ENCODE results near the gene MAOB. TPM values are rescaled to one million over a fixed set of nuclear protein-coding genes. Genes with fewer than 3 reads are reported as not detected.

The MAOB gene
- total and polyA plus RNA-seq, 2 donors (not counting 3 experiments of a cell fraction or from before 2014, with no cell fraction given) = not detected

GRCh38 chrX:43815209-43815608 lies 67.0 kb downstream of the MAOB start:
- Histone ChIP-seq H4K20me1 (replicated peaks; ENCODE audit: control insufficient read depth, extremely low read depth, insufficient read depth, low read length) (no peaks in the 10 kb centered on the region), H3K9me3 (replicated peaks; ENCODE audit: control insufficient read depth, insufficient read depth, low read length) (no peaks in the 10 kb centered on the region), H3K9ac (replicated peaks; ENCODE audit: extremely low read depth, insufficient read depth, low read length) (no peak overlapping the region), H3K79me2 (ENCODE audit: control insufficient read depth, insufficient read depth, low read length) (no peaks in the 10 kb centered on the region), H3K36me3 (ENCODE audit: control insufficient read depth in 2 of 2, extremely low read depth in 1 of 2, insufficient read depth in 2 of 2, low read length in 2 of 2) (no peaks in the 10 kb centered on the region), H2AFZ (ENCODE audit: low read depth, low read length) (no peak overlapping the region), H3K27ac (ENCODE audit: insufficient read depth, low read depth, low read length) (no peak overlapping the region), H3K4me1 (ENCODE audit: control insufficient read depth, extremely low read depth, insufficient read depth, low read length) (no peaks in the 10 kb centered on the region), H3K4me3 (replicated peaks in 1 of 3; ENCODE audit: insufficient read depth in 1 of 3, low read depth in 1 of 3, low read length in 3 of 3) (no peak overlapping the region), H3K9me1 (replicated peaks; ENCODE audit: control insufficient read depth, extremely low read depth, insufficient read depth, low read length) (no peaks in the 10 kb centered on the region), H3K27me3 (ENCODE audit: control insufficient read depth in 2 of 2, insufficient read depth in 2 of 2, low read length in 2 of 2) (no peaks in the 10 kb centered on the region), H3K4me2 (ENCODE audit: insufficient read depth, low read length) (no peak overlapping the region)
- POLR2A ChIA-PET = no interaction called here
- CTCF ChIA-PET = no interaction called here
- TF ChIP-seq CTCF (IDR thresholded peaks at IDR 0.05; ENCODE audit: extremely low read depth in 1 of 2, insufficient read depth in 1 of 2, low read depth in 1 of 2, low read length in 2 of 2) = no peak
- TF ChIP-seq GATA2 (IDR thresholded peaks at IDR 0.05; ENCODE audit: insufficient read depth, insufficient read length, low read depth, low read length) = no peak
- no peak for TF ChIP-seq POLR2A (IDR thresholded peaks at IDR 0.05; ENCODE audit: low read depth, low read length)
- TF ChIP-seq FOS (IDR thresholded peaks at IDR 0.05; ENCODE audit: borderline replicate concordance, insufficient read depth, low read length) = no peak
- TF ChIP-seq JUN (IDR thresholded peaks at IDR 0.05; ENCODE audit: borderline replicate concordance, insufficient read depth, insufficient read length, low read depth) = no peak
- no peak for TF ChIP-seq MYC (IDR thresholded peaks at IDR 0.05; ENCODE audit: low read depth, low read length)
- no peak for TF ChIP-seq EZH2 (IDR thresholded peaks at IDR 0.05; ENCODE audit: borderline replicate concordance, low read depth, low read length, severe bottlenecking)
- no peak for TF ChIP-seq MAX (IDR thresholded peaks at IDR 0.05; ENCODE audit: insufficient read depth, insufficient read length)
- DNase-seq (ENCODE audit: low read depth, low spot score) = no peak
- dilution Hi-C loops (cut with MboI; ENCODE audit: extremely low pct_ligation_motif_present, low sequenced_read_pairs) (no loop called here), intact Hi-C loops (cut with micrococcal nuclease) (no loop called here)
- no TSS peak for BruUV-seq (replicated peaks)
- FAIRE-seq = no peak

Measured in endothelial cell of umbilical vein (primary cell).